H1 (cell line): ENCODE data around the gene LIG4. TPM values are rescaled to one million over a fixed set of nuclear protein-coding genes. Genes with fewer than 3 reads are reported as not detected.

Experiments
- ASH2L ChIP-seq: fragments of 200-600, 300-600 bp; sonication (generic); IDR thresholded peaks from one replicate; pipeline ENCODE4 v1.7.1; 2017; ENCODE audit warnings: low read length
- ATF2 ChIP-seq: IDR thresholded peaks from 2 replicates; pipeline ENCODE4 v1.6.1; 2012; ENCODE audit warnings: low read length, inconsistent platforms
- BRCA1 ChIP-seq: IDR thresholded peaks from 2 replicates; pipeline ENCODE4 v1.6.1; 2012; ENCODE audit warnings: low read depth, low read length, improper control_type of control experiment
- CBX8 ChIP-seq: fragments of 300-800, 300-1000 bp; sonication (generic); IDR thresholded peaks from 2 replicates; pipeline ENCODE4 v1.7.1; 2016; ENCODE audit warnings: low read depth, low read length, borderline replicate concordance
- CHD1 ChIP-seq: IDR thresholded peaks from 2 replicates; pipeline ENCODE4 v1.6.1; 2012; ENCODE audit warnings: low read depth, low read length, improper control_type of control experiment
- CREB1 ChIP-seq: IDR thresholded peaks from 2 replicates; pipeline ENCODE4 v1.6.1; 2012; ENCODE audit warnings: inconsistent platforms
- EZH2 ChIP-seq: fragments of 200-600 bp; sonication (generic); IDR thresholded peaks from 2 replicates; pipeline ENCODE4 v1.7.1; 2012; ENCODE audit warnings: low read depth, mild to moderate bottlenecking, moderate library complexity, low read length, inconsistent platforms; ENCODE audit not compliant: severe bottlenecking
- GABPA ChIP-seq: IDR thresholded peaks from 2 replicates; pipeline ENCODE4 v1.6.1; 2011; ENCODE audit warnings: mild to moderate bottlenecking, low read length, moderate library complexity, borderline replicate concordance; ENCODE audit not compliant: insufficient read depth
- GTF2F1 ChIP-seq: IDR thresholded peaks from 2 replicates; pipeline ENCODE4 v1.6.1; 2012; ENCODE audit warnings: low read depth, low read length, improper control_type of control experiment, borderline replicate concordance
- HDAC2 ChIP-seq, 2 experiments: fragments of 300-600 bp in 1 of 2; sonication (generic) in 1 of 2; IDR thresholded peaks; 2 replicates each; pipeline ENCODE4 v1.6.1; 2011 to 2012; ENCODE audit warnings: low read depth in 2 of 2, low read length in 2 of 2, mild to moderate bottlenecking in 2 of 2, moderate library complexity in 2 of 2, borderline replicate concordance in 1 of 2, inconsistent platforms in 1 of 2
- HDAC6 ChIP-seq: IDR thresholded peaks from one replicate; pipeline ENCODE4 v1.7.1; 2012; ENCODE audit warnings: low read depth, mild to moderate bottlenecking, inconsistent platforms, low read length, moderate library complexity
- JUND ChIP-seq: IDR thresholded peaks from 2 replicates; pipeline ENCODE4 v1.6.1; 2011; ENCODE audit warnings: mild to moderate bottlenecking, improper control_type of control experiment, low read length
- KDM4A ChIP-seq: IDR thresholded peaks from one replicate; pipeline ENCODE4 v1.7.1; 2012; ENCODE audit warnings: low read depth, mild to moderate bottlenecking, moderate library complexity, low read length, inconsistent platforms; ENCODE audit not compliant: severe bottlenecking
- MAX ChIP-seq: IDR thresholded peaks from 2 replicates; pipeline ENCODE4 v1.6.1; 2012; ENCODE audit warnings: inconsistent platforms
- NANOG ChIP-seq: IDR thresholded peaks from 2 replicates; pipeline ENCODE4 v1.6.1; 2011; ENCODE audit warnings: low read length, low read depth, mild to moderate bottlenecking, inconsistent platforms; ENCODE audit not compliant: insufficient read depth, poor library complexity, severe bottlenecking
- PHF8 ChIP-seq: fragments of 200-600 bp; sonication (generic); conservative IDR thresholded peaks from 2 replicates; pipeline ENCODE4 v1.7.1; 2012; ENCODE audit warnings: low read depth, mild to moderate bottlenecking, inconsistent platforms, low read length, moderate library complexity
- RAD21 ChIP-seq, 2 experiments: IDR thresholded peaks in 1 of 2; conservative IDR thresholded peaks in 1 of 2; 2 replicates each; pipeline ENCODE4 v1.6.1; 2011; ENCODE audit warnings: low read depth in 2 of 2, low read length in 2 of 2, improper control_type of control experiment in 1 of 2, inconsistent platforms in 1 of 2, mild to moderate bottlenecking in 1 of 2, moderate library complexity in 1 of 2
- RFX5 ChIP-seq: IDR thresholded peaks from 2 replicates; pipeline ENCODE4 v1.6.1; 2011; ENCODE audit warnings: low read depth, low read length, improper control_type of control experiment, borderline replicate concordance
- RXRA ChIP-seq: IDR thresholded peaks from 2 replicates; pipeline ENCODE4 v1.6.1; 2011; ENCODE audit warnings: low read depth, mild to moderate bottlenecking, low read length, moderate library complexity; ENCODE audit not compliant: insufficient read depth
- SAP30 ChIP-seq: fragments of 300-600 bp; sonication (generic); IDR thresholded peaks from 2 replicates; pipeline ENCODE4 v1.7.1; 2012; ENCODE audit warnings: low read length, moderate library complexity, mild to moderate bottlenecking, inconsistent platforms; ENCODE audit not compliant: insufficient read depth, insufficient replicate concordance
- SP1 ChIP-seq: IDR thresholded peaks from 2 replicates; pipeline ENCODE4 v1.6.1; 2011; ENCODE audit warnings: low read depth, low read length
- SP4 ChIP-seq: IDR thresholded peaks from 2 replicates; pipeline ENCODE4 v1.6.1; 2012; ENCODE audit warnings: low read length, inconsistent platforms
- SRF ChIP-seq: IDR thresholded peaks from 2 replicates; pipeline ENCODE4 v1.6.1; 2011; ENCODE audit warnings: mild to moderate bottlenecking, low read depth, low read length, moderate library complexity
- TBP ChIP-seq: IDR thresholded peaks from 2 replicates; pipeline ENCODE4 v1.6.1; 2011; ENCODE audit warnings: low read depth, low read length, improper control_type of control experiment
- polyA plus RNA-seq, 7 experiments: library from polyadenylated mRNA; depleted of rRNA in 3 of 7; stranded (reverse) in 5 of 7; unstranded in 2 of 7; fragments of >200 nt in 5 of 7; fragments of 200-250 nt in 2 of 7; gene quantifications; 1 replicate in 5 of 7; 2 replicates in 1 of 7; 4 replicates in 1 of 7; pipeline versions ENCODE4 v1.2.1 to v1.2.3, GENCODE V29; 2011 to 2013; ENCODE audit warnings: missing spikeins in 2 of 7, mixed read lengths in 2 of 7
- total RNA-seq: library from RNA; stranded (reverse); fragmentation: NEBNext Ultra II Directional; extraction: Animal tissue kit (Norgen Biotek cat#: 25700); gene quantifications from 2 replicates; pipeline ENCODE4 v1.2.1, GENCODE V29; 2021

LIG4 gene
- total and polyA plus RNA-seq, 2 of the 8 experiments (the other 6 are each of a cell fraction or from before 2014, with no cell fraction given) = 1.1 to 4.5 TPM

- no peak for TF ChIP-seq EZH2
- TF ChIP-seq SAP30 = no peak
- TF ChIP-seq GTF2F1 = no peak
- no peak for TF ChIP-seq HDAC2 (IDR thresholded peaks at IDR 0.05; ENCODE audit: borderline replicate concordance in 1 of 2, low read depth in 2 of 2, low read length in 2 of 2)
- peak; percentile 70 for TF ChIP-seq MAX
- TF ChIP-seq SP1 = no peak
- TF ChIP-seq ATF2 = no peak
- TF ChIP-seq SP4 = no peak
- no peak for TF ChIP-seq HDAC6
- TF ChIP-seq SRF = no peak
- no peak for TF ChIP-seq JUND
- peak; percentile 75 for TF ChIP-seq CREB1
- no peak for TF ChIP-seq RFX5
- no peak for TF ChIP-seq CBX8
- no peak for TF ChIP-seq TBP
- no peak for TF ChIP-seq KDM4A
- no peak for TF ChIP-seq CHD1
- no peak for TF ChIP-seq RXRA
- no peak for TF ChIP-seq RAD21 (IDR thresholded peaks at IDR 0.05 in 1 of 2, conservative IDR thresholded peaks at IDR 0.05 in 1 of 2; ENCODE audit: low read depth in 2 of 2, low read length in 2 of 2)
- TF ChIP-seq GABPA = no peak; the same call in 1 of the 2 replicates
- no peak for TF ChIP-seq NANOG
- TF ChIP-seq BRCA1 = peak; percentile 9; the same call in 1 of the 2 replicates
- TF ChIP-seq PHF8 = no peak
- TF ChIP-seq ASH2L = peak; percentile 56
These were observed at the start of gene LIG4 (continued) for GRCh38 chr13:108215436-108215835.
